ENCODE data around the gene ELOB. TPM values are rescaled to one million over a fixed set of nuclear protein-coding genes. Genes with fewer than 3 reads are reported as not detected.
"Not testable (repeated sequence)": the region's sequence is repeated elsewhere in the genome, so short reads cannot be mapped to it uniquely, and the experiment has no call there.

The ELOB gene
- total RNA-seq, 2 experiments from 2014 or later = 305 to 307 TPM

GRCh38 chr16:2739625-2740430 is 37.3 kb downstream of the ELOB start:
- ChIA-PET CTCF (no interaction called here), POLR2A (no interaction called here)

- ChIA-PET POLR2A (no interaction called here), CTCF (no interaction called here)
Measured at GRCh38 chr16:2738615-2739014, 38.5 kb downstream of the ELOB start.

- ChIA-PET CTCF (no interaction called here), POLR2A (no interaction called here)
Measured at GRCh38 chr16:2737895-2738418, 39.1 kb downstream of the ELOB start.

GRCh38 chr16:2737238-2737605 is 39.9 kb downstream of the ELOB start:
- ChIA-PET POLR2A (no interaction called here), CTCF (no interaction called here)

- CTCF ChIA-PET = no interaction called here
- POLR2A ChIA-PET = no interaction called here
Measured at GRCh38 chr16:2736476-2737237, 40.4 kb downstream of the ELOB start.

GRCh38 chr16:2734844-2735515 is 42.1 kb downstream of the ELOB start:
- CTCF ChIA-PET = interaction anchor here (1.1 kb wide), 1 partner anchor 16 kb away, joined by 3 read pairs; no protein-coding TSS in a partner anchor
- POLR2A ChIA-PET = no interaction called here

- ChIA-PET POLR2A (no interaction called here), CTCF (interaction anchor here (1.1 kb wide), 1 partner anchor 24 kb away, joined by 3 read pairs; the partner anchor contains the start of gene SRRM2)
Measured at GRCh38 chr16:2728034-2728433, 49.0 kb downstream of the ELOB start.

- CTCF ChIA-PET = no interaction called here
- POLR2A ChIA-PET = no interaction called here
Measured at GRCh38 chr16:2726923-2727322, 50.2 kb downstream of the ELOB start.

- POLR2A ChIA-PET = no interaction called here
Measured at GRCh38 chr16:2724816-2725348, 52.2 kb downstream of the ELOB start.

GRCh38 chr16:2724088-2724676 is 52.9 kb downstream of the ELOB start:
- ChIA-PET POLR2A (no interaction called here), CTCF (interaction anchor here (1.2 kb wide), 1 partner anchor 60 kb away, joined by 3 read pairs; no protein-coding TSS in a partner anchor)

More at GRCh38 chr16:2724816-2725348, 52.2 kb downstream of the ELOB start:
- CTCF ChIA-PET = interaction anchor here (1.2 kb wide), 1 partner anchor 61 kb away, joined by 3 read pairs; no protein-coding TSS in a partner anchor

- POLR2A ChIA-PET = not testable (repeated sequence)
Measured at GRCh38 chr16:2721634-2722173, 55.4 kb downstream of the ELOB start.

More at GRCh38 chr16:2721634-2722173, 55.4 kb downstream of the ELOB start:
- CTCF ChIA-PET = not testable (repeated sequence)

Other genes starting within 250 kb of the ELOB start
- not detected for gene CEMP1, start 245.9 kb downstream of the ELOB start, total RNA-seq
- 10 to 100 TPM; 47.9 to 49.2 TPM for gene PDPK1, start 239.3 kb downstream of the ELOB start, total RNA-seq
- 10 to 100 TPM; 52.4 to 53.6 TPM for gene KCTD5, start 94.8 kb downstream of the ELOB start, total RNA-seq
- 1 to 10 TPM; 1.3 to 1.4 TPM for gene PRSS27, start 57.1 kb downstream of the ELOB start, total RNA-seq
- 100 to 1,000 TPM; 513 to 521 TPM for gene SRRM2, start 24.6 kb downstream of the ELOB start, total RNA-seq
- gene PRSS33, start 10.3 kb upstream of the ELOB start, total RNA-seq = under 1 TPM; 0.13 TPM
- gene PRSS41, start 21.2 kb upstream of the ELOB start, total RNA-seq = not detected
- 10 to 100 TPM; 10.5 to 11.1 TPM for gene PRSS21, start 40.0 kb upstream of the ELOB start, total RNA-seq
- gene ZG16B, start 53.0 kb upstream of the ELOB start, total RNA-seq = under 1 TPM; 0.63 to 0.71 TPM
- gene PRSS22, start 80.9 kb upstream of the ELOB start, total RNA-seq = not detected
- gene FLYWCH2, start 105.9 kb upstream of the ELOB start, total RNA-seq = 10 to 100 TPM; 24.4 to 27.1 TPM
- 10 to 100 TPM; 33.2 to 34.4 TPM for gene FLYWCH1, start 134.7 kb upstream of the ELOB start, total RNA-seq
- gene KREMEN2, start 187.0 kb upstream of the ELOB start, total RNA-seq = under 1 TPM in 1 of 2 experiments, not detected in 1; 0.08 TPM
- 10 to 100 TPM; 41.1 to 43.0 TPM for gene PAQR4, start 192.1 kb upstream of the ELOB start, total RNA-seq
- gene PKMYT1, start 203.2 kb upstream of the ELOB start, total RNA-seq = 100 to 1,000 TPM; 135 TPM
- not detected for gene CLDN9, start 235.6 kb upstream of the ELOB start, total RNA-seq
- gene CLDN6, start 240.9 kb upstream of the ELOB start, total RNA-seq = not detected
- gene TNFRSF12A, start 243.1 kb upstream of the ELOB start, total RNA-seq = 1 to 10 TPM; 4.3 to 4.6 TPM
- 10 to 100 TPM; 27.5 to 28.5 TPM for gene HCFC1R1, start 246.7 kb upstream of the ELOB start, total RNA-seq
- gene THOC6, start 246.8 kb upstream of the ELOB start, total RNA-seq = 10 to 100 TPM; 54.7 to 56.8 TPM